ENCODE data around the gene NMRAL1. TPM values are rescaled to one million over a fixed set of nuclear protein-coding genes. Genes with fewer than 3 reads are reported as not detected.

Gene NMRAL1
- total and polyA plus RNA-seq, 10 of the 15 experiments (the other 5 are each of a cell fraction or from before 2014, with no cell fraction given): 4.8 to 102 (median 62.5) TPM

GRCh38 chr16:4426021-4426684 lies 48.3 kb downstream of the NMRAL1 start (continued):
- TF ChIP-seq EZH2 (IDR thresholded peaks at IDR 0.05; ENCODE audit: borderline replicate concordance, control insufficient read depth, low read depth, low read length): no peak
- TF ChIP-seq SREBF2 (IDR thresholded peaks at IDR 0.05; ENCODE audit: low read length): no peak
- no peak for TF ChIP-seq IKZF1 (conservative IDR thresholded peaks at IDR 0.05)
- peak; percentile 24; the same call in 1 of the 2 replicates for TF ChIP-seq MAX (IDR thresholded peaks at IDR 0.05; ENCODE audit: low read depth, low read length)
- no peak for TF ChIP-seq RB1 (IDR thresholded peaks at IDR 0.05; ENCODE audit: borderline replicate concordance)
- TF ChIP-seq NKRF (conservative IDR thresholded peaks at IDR 0.05): peak; percentile 96; the same call in 1 of the 2 replicates

- peak; percentile 95 for ATAC-seq
- H3K4me3 ChIP-seq: peak within 1 kb of the TSS; percentile 92
- peak; percentile 91 for DNase-seq (ENCODE audit: low read depth, low spot score)
- ChIA-PET SMC1A (ENCODE audit: uncharacterized antibody, unreplicated experiment) (interaction anchor here (1.5 kb wide), 1 partner anchor 23 kb away, joined by 4 read pairs; no protein-coding TSS in a partner anchor), RAD21 (ENCODE audit: unreplicated experiment) (interaction anchor here (3.2 kb wide), 1 partner anchor 23 kb away, joined by 9 read pairs; no protein-coding TSS in a partner anchor), CTCF (no interaction called here), POLR2A (no interaction called here)
- H3K36me3 ChIP-seq (ENCODE audit: control insufficient read depth in 2 of 2, insufficient read depth in 2 of 2, low read length in 1 of 2): peaks cover 0 to 7% of the 10 kb centered on the region in 2 experiments; a peak in 1 of 4 replicates
- peak within 1 kb of the TSS; percentile 100 for H3K27ac ChIP-seq (ENCODE audit: control insufficient read depth, insufficient read depth)
- in situ Hi-C loops (cut with MboI): no loop called here
- intact Hi-C loops (cut with micrococcal nuclease; ENCODE audit: unreplicated experiment): loop anchor here (5.0 to 10.0 kb wide), 2 partner anchors 47 to 189 kb away; partner anchors contain the start of genes NMRAL1 and UBALD1
- H3K9me3 ChIP-seq (replicated peaks; ENCODE audit: control insufficient read depth, insufficient read depth, low read length): no peaks in the 10 kb centered on the region
- TSS peak; percentile 95 for BruUV-seq (replicated peaks)
- peaks cover 33% of the 10 kb centered on the region for H3K79me2 ChIP-seq (ENCODE audit: control insufficient read depth, insufficient read depth, low read length)
- peak within 1 kb of the TSS; percentile 100 for H2AFZ ChIP-seq (ENCODE audit: control insufficient read depth, low read depth, low read length)
- H3K4me1 ChIP-seq (ENCODE audit: control insufficient read depth, insufficient read depth, low read length): no peaks in the 10 kb centered on the region
- H3K9ac ChIP-seq (ENCODE audit: control insufficient read depth, insufficient read depth, low read length): peak within 1 kb of the TSS; percentile 99
- H4K20me1 ChIP-seq (ENCODE audit: control insufficient read depth, insufficient read depth): no peaks in the 10 kb centered on the region
- H3K4me2 ChIP-seq (ENCODE audit: control insufficient read depth, insufficient read depth): peak within 1 kb of the TSS; percentile 99
- WGBS (ENCODE audit: insufficient coverage, insufficient replicate concordance, low lambda C conversion rate, missing lambda C conversion rate): under 1% methylated on average over 68 of the region's 68 CpGs
- H3K27me3 ChIP-seq (replicated peaks in 1 of 2; ENCODE audit: control insufficient read depth in 2 of 2, insufficient read depth in 2 of 2, low read length in 1 of 2): no peaks in the 10 kb centered on the region
- peak; percentile 97 for FAIRE-seq
- TF ChIP-seq HDAC6 (IDR thresholded peaks at IDR 0.05; ENCODE audit: unreplicated experiment) (no peak), HCFC1 (IDR thresholded peaks at IDR 0.05; ENCODE audit: low read length) (peak; percentile 89), PAX8 (IDR thresholded peaks at IDR 0.05) (no peak), RBBP5 (conservative IDR thresholded peaks at IDR 0.05) (no peak; the same call in 1 of the 2 replicates), SMAD1 (IDR thresholded peaks at IDR 0.05; ENCODE audit: low read depth, partially characterized antibody) (peak; percentile 90), MEF2A (IDR thresholded peaks at IDR 0.05; ENCODE audit: insufficient read depth, low read depth, low read length) (0 out of 2 replicates have a peak, but pooled peaks have one; percentile 24), SMARCA5 (IDR thresholded peaks at IDR 0.05) (no peak), CBFB (IDR thresholded peaks at IDR 0.05; ENCODE audit: low read depth) (peak; percentile 6; the same call in 1 of the 2 replicates), PBX3 (IDR thresholded peaks at IDR 0.05; ENCODE audit: insufficient replicate concordance, low read depth, low read length) (no peak), POLR2AphosphoS5 (IDR thresholded peaks at IDR 0.05; ENCODE audit: low read length) (peak; percentile 98), TAF1 (IDR thresholded peaks at IDR 0.05; ENCODE audit: borderline replicate concordance, low read depth, low read length) (peak; percentile 97), ZSCAN29 (IDR thresholded peaks at IDR 0.05) (no peak; the same call in 1 of the 2 replicates), ZNF24 (IDR thresholded peaks at IDR 0.05) (no peak)
Observed at GRCh38 chr16:4425378-4426020, 48.9 kb downstream of the NMRAL1 start, which contains the start of gene DNAJA3. TSS of gene DNAJA3 (plus strand) at chr16:4425868. CDS start at chr16:4425882, 14 bp downstream.

Data from GM12878 (cell line).